ENCODE data around the gene SLC35F3.

Gene SLC35F3

DNA sequence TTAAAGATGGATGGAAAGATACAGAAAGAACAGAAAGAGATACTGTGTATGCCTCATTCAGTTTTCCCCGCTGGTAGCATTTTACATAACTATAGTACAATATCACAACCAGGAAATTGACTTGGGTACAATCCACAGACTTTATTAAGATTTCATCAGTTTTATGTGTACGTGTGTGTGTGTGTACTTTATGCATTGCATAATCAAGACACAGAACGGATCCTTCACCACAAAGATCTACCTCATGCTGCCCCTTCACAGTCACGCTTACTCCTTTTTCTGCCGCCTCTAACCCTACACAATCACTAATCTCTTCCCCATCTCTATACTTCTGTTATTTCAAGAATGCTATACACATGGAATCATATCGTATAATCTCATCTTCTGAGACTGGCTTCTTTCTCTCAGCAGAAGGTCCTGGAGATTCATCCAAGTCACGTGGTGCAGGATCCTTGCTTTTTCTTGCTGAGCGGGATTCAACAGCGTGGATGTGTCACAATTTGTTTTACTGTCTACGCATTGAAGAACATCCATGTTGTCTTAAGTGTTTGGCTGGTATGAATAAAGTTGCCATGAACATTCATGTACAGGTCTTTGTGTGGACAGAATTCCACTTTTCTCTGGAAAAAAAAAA lies 76.7 kb downstream of the SLC35F3 start:
- no peak overlapping the region for H3K4me3 ChIP-seq (ENCODE audit: low read depth, low read length)
- no peak for TF ChIP-seq CTCF (IDR thresholded peaks at IDR 0.05; ENCODE audit: control insufficient read depth, extremely low read depth, insufficient read depth)
- DNase-seq (ENCODE audit: low read depth) = peak; percentile 25

DNA sequence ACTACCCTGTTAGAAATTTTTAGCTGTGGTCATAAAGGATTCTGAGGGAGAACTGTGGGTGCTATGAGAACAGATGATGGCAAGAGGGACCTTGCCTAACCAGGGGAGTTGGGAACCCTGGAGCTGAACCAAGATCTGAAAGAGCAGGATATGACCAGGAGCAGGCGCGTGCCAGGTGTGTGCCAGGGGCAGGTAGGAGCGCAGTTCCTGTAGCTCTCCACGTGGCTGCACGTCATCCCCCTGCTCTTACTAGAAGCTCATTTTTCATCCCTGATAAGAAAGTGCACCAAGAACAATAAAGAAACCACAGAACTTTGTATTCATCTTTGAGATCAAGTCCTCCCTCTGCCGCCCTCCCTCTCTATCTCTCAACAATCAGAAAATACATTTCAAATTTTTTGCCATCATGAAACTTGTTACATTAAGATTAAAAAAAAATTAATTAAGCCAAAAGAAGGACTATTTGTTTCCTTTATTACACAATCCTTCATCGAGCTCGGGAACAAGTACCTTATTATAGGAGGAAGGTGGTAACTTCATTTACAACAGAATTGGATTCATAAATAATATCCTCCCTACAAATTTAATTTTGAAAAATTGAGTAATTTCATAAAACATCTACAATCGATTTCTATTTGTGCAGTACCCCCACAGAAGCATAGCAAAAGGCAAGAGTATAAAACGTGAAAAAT lies 78.5 kb downstream of the SLC35F3 start:
- no peak overlapping the region for H3K4me3 ChIP-seq (ENCODE audit: low read depth, low read length)
- DNase-seq (ENCODE audit: low read depth) = no peak
- TF ChIP-seq CTCF (IDR thresholded peaks at IDR 0.05; ENCODE audit: control insufficient read depth, extremely low read depth, insufficient read depth) = no peak

DNA sequence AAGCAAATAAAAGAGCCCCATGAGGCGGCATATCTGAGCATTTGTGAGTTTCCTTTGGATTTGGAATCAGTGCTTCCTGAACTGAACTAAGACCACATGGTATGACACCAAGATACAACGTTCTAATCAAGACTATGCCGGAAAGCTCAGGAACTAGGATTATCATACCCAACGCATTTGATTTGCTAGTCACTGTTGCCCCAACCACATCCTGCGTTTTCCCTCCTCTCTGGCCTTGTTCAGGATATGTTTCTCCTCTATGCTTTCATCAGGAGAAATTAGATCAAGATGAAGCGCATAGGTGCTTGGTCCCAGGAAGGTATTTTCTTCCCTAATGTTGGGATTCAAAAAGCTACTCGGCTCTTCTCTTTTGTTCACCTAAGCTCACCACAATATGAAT lies 79.3 kb downstream of the SLC35F3 start:
- H3K4me3 ChIP-seq (ENCODE audit: low read depth, low read length) = no peak overlapping the region
- TF ChIP-seq CTCF (IDR thresholded peaks at IDR 0.05; ENCODE audit: control insufficient read depth, extremely low read depth, insufficient read depth) = no peak
- DNase-seq (ENCODE audit: low read depth) = no peak

- DNase-seq (ENCODE audit: low read depth) = no peak
- no peak for TF ChIP-seq CTCF (IDR thresholded peaks at IDR 0.05; ENCODE audit: control insufficient read depth, extremely low read depth, insufficient read depth)
- no peak overlapping the region for H3K4me3 ChIP-seq (ENCODE audit: low read depth, low read length)
Observed at GRCh38 chr1:233988963-233989696, 84.7 kb downstream of the SLC35F3 start.

- no peak overlapping the region for H3K4me3 ChIP-seq (ENCODE audit: low read depth, low read length)
- TF ChIP-seq CTCF (IDR thresholded peaks at IDR 0.05; ENCODE audit: control insufficient read depth, extremely low read depth, insufficient read depth) = no peak
- DNase-seq (ENCODE audit: low read depth) = no peak
Observed at GRCh38 chr1:233990486-233990885, 86.0 kb downstream of the SLC35F3 start.

- DNase-seq (ENCODE audit: low read depth) = no peak
- H3K4me3 ChIP-seq (ENCODE audit: low read depth, low read length) = no peak overlapping the region
- no peak for TF ChIP-seq CTCF (IDR thresholded peaks at IDR 0.05; ENCODE audit: control insufficient read depth, extremely low read depth, insufficient read depth)
Observed at GRCh38 chr1:233993651-233994050, 89.2 kb downstream of the SLC35F3 start.

Measured in LNCaP clone FGC (cell line).